HFF-Myc (cell line): ENCODE results near the gene TRPC4AP.
"Not testable (repeated sequence)": the region's sequence is repeated elsewhere in the genome, so short reads cannot be mapped to it uniquely, and the experiment has no call there.

Source experiments
- DNase-seq: peaks from one replicate; pipeline ENCODE4 v3.0.0-alpha.2; 2011; ENCODE audit warnings: low read depth; ENCODE audit errors: extremely low read depth
- H3K4me3 ChIP-seq: replicated peaks from 2 replicates; pipeline ENCODE4 v1.5.1; 2011; ENCODE audit warnings: low read depth, mild to moderate bottlenecking, control low read depth, low read length
- CTCF ChIP-seq: IDR thresholded peaks from 2 replicates; pipeline ENCODE4 v1.5.1; 2012; ENCODE audit warnings: mild to moderate bottlenecking, low read depth, low read length, control low read depth; ENCODE audit errors: missing control alignments

Gene TRPC4AP

DNA sequence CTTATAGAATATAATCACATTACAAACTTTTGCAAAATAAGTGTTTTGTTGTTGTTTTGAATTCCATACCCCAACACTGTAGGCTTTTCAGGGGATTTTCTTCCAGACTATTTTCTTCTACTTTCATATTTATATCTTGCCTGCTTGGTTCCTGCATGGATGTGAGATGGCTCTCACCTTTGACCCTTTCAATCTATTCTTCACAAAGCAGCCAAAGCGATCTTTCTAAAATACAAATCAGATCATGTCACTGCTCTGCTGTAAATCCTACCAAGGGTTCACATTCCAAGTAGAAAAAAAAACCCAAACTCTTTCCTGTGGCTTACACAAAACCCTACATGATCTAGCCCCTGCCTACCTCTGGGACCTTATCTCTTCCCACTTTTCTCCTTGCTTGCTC lies 25.0 kb upstream of the TRPC4AP start:
- DNase-seq: no peak
- TF ChIP-seq CTCF: no peak
- no peak overlapping the region for H3K4me3 ChIP-seq

GRCh38 chr20:35117196-35117595 lies 24.6 kb upstream of the TRPC4AP start:
- H3K4me3 ChIP-seq: no peak overlapping the region
- TF ChIP-seq CTCF: no peak
- no peak for DNase-seq

GRCh38 chr20:35116258-35116657 lies 23.7 kb upstream of the TRPC4AP start:
- DNase-seq: no peak
- TF ChIP-seq CTCF: no peak
- no peak overlapping the region for H3K4me3 ChIP-seq

DNA sequence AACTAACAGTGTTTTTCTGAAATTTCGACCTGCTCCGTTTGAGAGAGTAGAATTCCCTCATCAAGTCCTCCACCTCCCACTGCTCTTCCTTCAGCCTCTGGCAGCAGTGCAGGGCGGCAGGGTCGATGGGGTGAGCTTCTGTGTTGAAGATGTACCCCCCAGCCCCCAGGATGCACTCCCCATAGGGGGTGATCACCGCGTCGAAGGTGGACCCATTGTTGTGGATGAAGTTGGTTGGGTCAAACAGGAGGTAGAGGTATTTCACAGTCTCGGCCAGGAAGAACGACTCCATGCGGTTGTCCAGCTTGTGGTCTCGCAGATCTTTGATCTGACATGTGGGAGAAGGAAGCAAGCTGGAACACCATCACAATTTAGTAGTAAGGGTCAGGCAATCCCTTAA lies 23.0 kb upstream of the TRPC4AP start:
- no peak for TF ChIP-seq CTCF
- H3K4me3 ChIP-seq: no peak overlapping the region
- no peak for DNase-seq

GRCh38 chr20:35112276-35112675 lies 19.7 kb upstream of the TRPC4AP start:
- not testable (repeated sequence) for H3K4me3 ChIP-seq, DNase-seq

DNA sequence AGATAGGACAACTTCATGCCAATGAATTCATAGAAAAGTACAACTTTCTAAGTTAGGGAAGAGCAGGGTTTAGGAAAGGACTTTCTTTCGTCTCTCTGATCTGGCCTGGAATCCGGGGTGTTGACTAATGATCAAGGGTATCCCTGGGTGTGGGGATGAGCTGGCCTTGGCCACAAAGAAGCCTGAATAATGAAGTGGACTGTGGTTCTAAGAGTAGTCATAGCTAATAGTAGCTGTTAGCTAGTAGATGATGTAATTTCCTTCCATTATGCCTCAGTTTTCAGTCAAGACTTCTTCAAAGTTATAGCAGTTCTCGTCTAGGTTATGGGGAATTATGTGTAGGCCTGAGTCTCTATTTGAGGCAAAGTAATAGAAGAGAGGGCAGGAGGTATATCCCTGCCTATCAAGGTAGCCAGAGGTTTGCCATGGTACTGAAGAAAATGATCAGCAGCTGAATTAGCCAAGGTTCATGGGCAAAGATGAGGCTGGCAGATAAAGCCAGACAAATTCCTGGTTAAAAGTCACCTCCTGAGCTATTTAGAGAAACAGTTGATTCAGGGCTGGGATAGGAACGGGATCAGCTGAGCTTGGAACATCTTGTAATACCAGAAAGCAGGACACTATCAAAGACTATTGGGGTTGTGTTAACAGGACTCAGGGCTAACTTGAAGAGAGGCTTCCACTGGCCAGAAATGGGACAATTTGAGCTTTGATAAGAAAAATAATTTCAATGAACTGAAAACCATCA lies 18.7 kb upstream of the TRPC4AP start:
- no peak overlapping the region for H3K4me3 ChIP-seq
- TF ChIP-seq CTCF: no peak
- no peak for DNase-seq

DNA sequence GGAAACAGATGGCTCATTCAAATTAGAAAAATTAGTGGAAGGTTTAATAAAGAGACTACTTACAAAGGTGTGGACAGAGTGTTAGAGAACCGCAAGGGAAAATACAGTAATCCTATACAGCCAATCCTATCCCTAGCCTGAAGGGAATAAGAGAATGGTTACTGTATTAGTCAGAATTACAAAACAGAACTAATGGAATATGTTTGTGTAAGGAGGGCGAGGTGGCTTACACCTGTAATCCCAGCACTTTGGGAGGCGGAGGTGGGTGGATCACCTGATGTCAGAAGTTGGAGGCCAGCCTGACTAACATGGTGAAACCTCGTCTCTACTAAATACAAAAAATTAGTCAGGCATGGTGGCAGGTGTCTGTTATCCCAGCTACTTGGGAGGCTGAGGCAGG lies 16.3 kb upstream of the TRPC4AP start:
- no peak overlapping the region for H3K4me3 ChIP-seq
- TF ChIP-seq CTCF: no peak
- DNase-seq: no peak
